H9 (cell line): ENCODE results near the gene SLC7A9. TPM values are rescaled to one million over a fixed set of nuclear protein-coding genes. Genes with fewer than 3 reads are reported as not detected.

ENCODE experiments used
- DNase-seq: peaks from one replicate; pipeline ENCODE4 v3.0.0-alpha.2; 2017
- H2AFZ ChIP-seq: one replicate; pipeline ENCODE4 v1.6.1; 2013; ENCODE audit warnings: mild to moderate bottlenecking, low read length, control low read depth, moderate library complexity
- H2AK5ac ChIP-seq: 2 replicates; pipeline ENCODE4 v1.6.1; 2013; ENCODE audit warnings: low read length, control low read depth, mixed read lengths; ENCODE audit not compliant: insufficient read length
- H2BK120ac ChIP-seq: one replicate; pipeline ENCODE4 v1.6.1; 2013; ENCODE audit warnings: low read depth, mild to moderate bottlenecking, low read length, control low read depth, inconsistent platforms; ENCODE audit not compliant: poor library complexity, severe bottlenecking
- H2BK12ac ChIP-seq: 2 replicates; pipeline ENCODE4 v1.6.1; 2013; ENCODE audit warnings: low read length, control low read depth, mixed read lengths, low read depth; ENCODE audit not compliant: insufficient read length
- H2BK15ac ChIP-seq: 2 replicates; pipeline ENCODE4 v1.6.1; 2013; ENCODE audit warnings: low read depth, low read length, control low read depth
- H2BK20ac ChIP-seq: one replicate; pipeline ENCODE4 v1.6.1; 2013; ENCODE audit warnings: low read depth, mild to moderate bottlenecking, low read length, control low read depth, inconsistent platforms; ENCODE audit not compliant: poor library complexity, severe bottlenecking
- H2BK5ac ChIP-seq: 2 replicates; pipeline ENCODE4 v1.6.1; 2013; ENCODE audit warnings: low read length, control low read depth, mixed read lengths; ENCODE audit not compliant: insufficient read length
- H3K14ac ChIP-seq: 2 replicates; pipeline ENCODE4 v1.6.1; 2013; ENCODE audit warnings: low read length, control low read depth; ENCODE audit not compliant: insufficient read depth
- H3K18ac ChIP-seq: 2 replicates; pipeline ENCODE4 v1.6.1; 2013; ENCODE audit warnings: low read depth, mild to moderate bottlenecking, mixed read lengths, low read length, control low read depth; ENCODE audit not compliant: insufficient read length
- H3K23ac ChIP-seq: 2 replicates; pipeline ENCODE4 v1.6.1; 2013; ENCODE audit warnings: low read length, control low read depth, mixed read lengths, low read depth; ENCODE audit not compliant: insufficient read length
- H3K23me2 ChIP-seq: 2 replicates; pipeline ENCODE4 v1.6.1; 2013; ENCODE audit warnings: low read depth, mild to moderate bottlenecking, mixed read lengths, low read length, control low read depth; ENCODE audit not compliant: insufficient read length, poor library complexity, severe bottlenecking
- H3K27ac ChIP-seq: 2 replicates; pipeline ENCODE4 v1.5.1; 2013; ENCODE audit warnings: low read length, control low read depth, mixed read lengths, low read depth; ENCODE audit not compliant: insufficient read length
- H3K27me3 ChIP-seq: 2 replicates; pipeline ENCODE4 v1.6.1; 2013; ENCODE audit warnings: low read length, control low read depth, inconsistent platforms; ENCODE audit not compliant: insufficient read depth
- H3K4ac ChIP-seq: 2 replicates; pipeline ENCODE4 v1.6.1; 2013; ENCODE audit warnings: low read depth, mild to moderate bottlenecking, control low read depth, inconsistent platforms, low read length, moderate library complexity
- H3K4me1 ChIP-seq: 2 replicates; pipeline ENCODE4 v1.6.1; 2013; ENCODE audit warnings: low read length, control low read depth, inconsistent platforms; ENCODE audit not compliant: insufficient read depth
- H3K4me2 ChIP-seq: 2 replicates; pipeline ENCODE4 v1.6.1; 2013; ENCODE audit warnings: low read length, control low read depth, mixed read lengths; ENCODE audit not compliant: insufficient read length, insufficient read depth
- H3K56ac ChIP-seq: 2 replicates; pipeline ENCODE4 v1.6.1; 2013; ENCODE audit warnings: low read depth, mild to moderate bottlenecking, mixed read lengths, low read length, control low read depth; ENCODE audit not compliant: insufficient read length
- H3K79me1 ChIP-seq: 2 replicates; pipeline ENCODE4 v1.6.1; 2013; ENCODE audit warnings: low read depth, mild to moderate bottlenecking, moderate library complexity, low read length, control low read depth, inconsistent platforms; ENCODE audit not compliant: insufficient read depth, poor library complexity, severe bottlenecking
- H3K79me2 ChIP-seq: 2 replicates; pipeline ENCODE4 v1.6.1; 2013; ENCODE audit warnings: low read length, control low read depth, inconsistent platforms; ENCODE audit not compliant: insufficient read depth
- H3K9ac ChIP-seq: 2 replicates; pipeline ENCODE4 v1.6.1; 2013; ENCODE audit warnings: low read length, control low read depth, mixed read lengths; ENCODE audit not compliant: insufficient read length; ENCODE audit errors: extremely low read depth
- H3K9me3 ChIP-seq: one replicate; pipeline ENCODE4 v1.6.1; 2013; ENCODE audit warnings: low read depth, low read length, inconsistent platforms; ENCODE audit not compliant: control insufficient read depth
- H3T11ph ChIP-seq: one replicate; pipeline ENCODE4 v1.6.1; 2013; ENCODE audit warnings: mild to moderate bottlenecking, low read length, control low read depth, inconsistent platforms
- H4K20me1 ChIP-seq: one replicate; pipeline ENCODE4 v1.6.1; 2013; ENCODE audit not compliant: control insufficient read depth, insufficient read length, insufficient read depth
- H4K5ac ChIP-seq: 2 replicates; pipeline ENCODE4 v1.6.1; 2013; ENCODE audit warnings: low read depth, mild to moderate bottlenecking, mixed read lengths, low read length, control low read depth; ENCODE audit not compliant: insufficient read length
- H4K8ac ChIP-seq: replicated peaks from 2 replicates; pipeline ENCODE4 v1.6.1; 2013; ENCODE audit warnings: low read length, control low read depth, mixed read lengths, low read depth; ENCODE audit not compliant: insufficient read length
- H4K91ac ChIP-seq: 2 replicates; pipeline ENCODE4 v1.6.1; 2013; ENCODE audit warnings: low read depth, mild to moderate bottlenecking, moderate library complexity, mixed read lengths, low read length, control low read depth; ENCODE audit not compliant: insufficient read length
- H3K27ac Mint-ChIP-seq, 3 experiments: 2 replicates in 2 of 3; 3 replicates in 1 of 3; pipeline ENCODE4 v1.8.0; 2020 to 2021; ENCODE audit warnings: mixed read lengths in 3 of 3, mild to moderate bottlenecking in 1 of 3, moderate library complexity in 1 of 3
- H3K27me3 Mint-ChIP-seq: 2 replicates; pipeline ENCODE4 v1.8.0; 2021; ENCODE audit warnings: low read depth, mild to moderate bottlenecking, moderate library complexity, mixed read lengths
- H3K36me3 Mint-ChIP-seq, 3 experiments: 2 replicates in 2 of 3; 3 replicates in 1 of 3; pipeline ENCODE4 v1.8.0; 2020 to 2021; ENCODE audit warnings: low read depth in 3 of 3, mixed read lengths in 3 of 3; ENCODE audit not compliant: insufficient read depth in 1 of 3
- H3K4me1 Mint-ChIP-seq, 2 experiments: 2 replicates each; pipeline ENCODE4 v1.8.0; 2020; ENCODE audit warnings: mixed read lengths in 2 of 2
- H3K4me3 Mint-ChIP-seq, 2 experiments: 2 replicates in 1 of 2; 3 replicates in 1 of 2; pipeline ENCODE4 v1.8.0; 2020 to 2021; ENCODE audit warnings: mild to moderate bottlenecking in 2 of 2, mixed read lengths in 2 of 2, moderate library complexity in 1 of 2
- H3K9me3 Mint-ChIP-seq, 2 experiments: 2 replicates in 1 of 2; 3 replicates in 1 of 2; pipeline ENCODE4 v1.8.0; 2020; ENCODE audit warnings: mild to moderate bottlenecking in 2 of 2, mixed read lengths in 2 of 2, moderate library complexity in 1 of 2
- WGBS: extraction: QIAGEN DNeasy Blood & Tissue Kit; methylation state at CpG from one replicate; pipeline ENCODE4 v1.1.7; 2013; ENCODE audit warnings: missing lambda C conversion rate, low lambda C conversion rate, mixed read lengths; ENCODE audit not compliant: insufficient read length; ENCODE audit errors: extremely low coverage; 5-methylcytosine and 5-hydroxymethylcytosine counted together
- total RNA-seq: library from RNA; stranded (reverse); gene quantifications from 2 replicates; pipeline ENCODE4 v1.2.1, GENCODE V29; 2021
- TF ChIP-seq, protein P1 (sequence below): fragments of 200-600 bp; sonication (generic); conservative IDR thresholded peaks from 3 replicates; pipeline ENCODE4 v1.8.0; 2021; ENCODE audit warnings: antibody characterized with exemption, mild to moderate bottlenecking

Gene SLC7A9
- total RNA-seq, 1 experiment from 2014 or later: not detected

DNA sequence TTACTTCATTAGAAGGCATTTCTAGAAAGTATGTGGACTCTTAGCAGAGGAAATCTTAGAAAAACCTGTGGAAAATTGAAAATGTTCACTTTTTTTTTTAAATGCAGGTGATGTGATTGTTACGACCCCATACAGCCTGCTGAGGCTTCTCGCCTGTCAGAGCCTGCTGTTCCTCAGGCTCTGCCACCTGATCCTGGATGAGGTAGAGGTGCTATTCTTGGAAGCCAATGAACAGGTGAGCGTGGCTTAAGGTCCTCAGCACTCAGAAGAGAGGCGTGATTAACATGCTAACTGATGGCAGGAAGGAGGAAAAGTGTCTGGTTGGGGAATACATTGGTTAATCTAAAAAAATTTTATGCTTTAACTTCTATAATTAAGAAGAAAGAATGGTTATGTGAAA, 71.4 kb downstream of the SLC7A9 start:
- H3K4me2 ChIP-seq: no peak overlapping the region
- no CpG with 5 or more reads among the region's 4 CpGs for WGBS
- H3K4ac ChIP-seq: no peak overlapping the region
- Mint-ChIP-seq H3K27ac (no peak overlapping the region; a peak in 1 of 7 replicates), H3K4me3 (no peak overlapping the region), H3K27me3 (no peaks in the 10 kb centered on the region), H3K4me1 (peaks cover 5 to 11% of the 10 kb centered on the region in 2 experiments), H3K9me3 (no peaks in the 10 kb centered on the region), H3K36me3 (no peaks in the 10 kb centered on the region)
- no peak overlapping the region for H3K18ac ChIP-seq
- no peak overlapping the region for H4K8ac ChIP-seq
- H3K4me1 ChIP-seq: no peaks in the 10 kb centered on the region
- DNase-seq: no peak
- H2BK20ac ChIP-seq: no peak overlapping the region
- no peak overlapping the region for H2AK5ac ChIP-seq
- H2BK15ac ChIP-seq: no peak overlapping the region
- no peak overlapping the region for H2AFZ ChIP-seq
- H4K5ac ChIP-seq: no peak overlapping the region
- no peak overlapping the region for H2BK12ac ChIP-seq
- H4K91ac ChIP-seq: no peak overlapping the region
- H3K14ac ChIP-seq: no peak overlapping the region
- TF ChIP-seq, protein P1, sequence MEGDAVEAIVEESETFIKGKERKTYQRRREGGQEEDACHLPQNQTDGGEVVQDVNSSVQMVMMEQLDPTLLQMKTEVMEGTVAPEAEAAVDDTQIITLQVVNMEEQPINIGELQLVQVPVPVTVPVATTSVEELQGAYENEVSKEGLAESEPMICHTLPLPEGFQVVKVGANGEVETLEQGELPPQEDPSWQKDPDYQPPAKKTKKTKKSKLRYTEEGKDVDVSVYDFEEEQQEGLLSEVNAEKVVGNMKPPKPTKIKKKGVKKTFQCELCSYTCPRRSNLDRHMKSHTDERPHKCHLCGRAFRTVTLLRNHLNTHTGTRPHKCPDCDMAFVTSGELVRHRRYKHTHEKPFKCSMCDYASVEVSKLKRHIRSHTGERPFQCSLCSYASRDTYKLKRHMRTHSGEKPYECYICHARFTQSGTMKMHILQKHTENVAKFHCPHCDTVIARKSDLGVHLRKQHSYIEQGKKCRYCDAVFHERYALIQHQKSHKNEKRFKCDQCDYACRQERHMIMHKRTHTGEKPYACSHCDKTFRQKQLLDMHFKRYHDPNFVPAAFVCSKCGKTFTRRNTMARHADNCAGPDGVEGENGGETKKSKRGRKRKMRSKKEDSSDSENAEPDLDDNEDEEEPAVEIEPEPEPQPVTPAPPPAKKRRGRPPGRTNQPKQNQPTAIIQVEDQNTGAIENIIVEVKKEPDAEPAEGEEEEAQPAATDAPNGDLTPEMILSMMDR: no peak
- H4K20me1 ChIP-seq: no peaks in the 10 kb centered on the region
- no peaks in the 10 kb centered on the region for H3K79me1 ChIP-seq
- H3K56ac ChIP-seq: no peak overlapping the region
- H3K9ac ChIP-seq: no peak overlapping the region
- H3K23me2 ChIP-seq: no peaks in the 10 kb centered on the region
- H3K79me2 ChIP-seq: no peaks in the 10 kb centered on the region
- H2BK5ac ChIP-seq: no peak overlapping the region
- no peak overlapping the region for H3K27ac ChIP-seq
- no peak overlapping the region for H3T11ph ChIP-seq
- no peaks in the 10 kb centered on the region for H3K9me3 ChIP-seq
- no peak overlapping the region for H2BK120ac ChIP-seq
- H3K23ac ChIP-seq: no peak overlapping the region
- no peaks in the 10 kb centered on the region for H3K27me3 ChIP-seq
